ENCODE measurements around the gene CGA.

Gene CGA

GRCh38 chr6:87045521-87046075 is 49.3 kb downstream of the CGA start:
- no peak for TF ChIP-seq FOXP2 (optimal IDR thresholded peaks at IDR 0.05; ENCODE audit: borderline replicate concordance, extremely low read depth, extremely low read length, insufficient read depth)
- no peak for TF ChIP-seq SIN3A (IDR thresholded peaks at IDR 0.05; ENCODE audit: borderline replicate concordance, insufficient read depth, low read length)
- TF ChIP-seq REST (IDR thresholded peaks at IDR 0.05; ENCODE audit: insufficient read depth in 1 of 2, low read depth in 2 of 2, low read length in 2 of 2) = no peak
- no peak for TF ChIP-seq TAF1 (IDR thresholded peaks at IDR 0.05; ENCODE audit: borderline replicate concordance, insufficient read depth, low read length)
- TF ChIP-seq POLR2AphosphoS5 (IDR thresholded peaks at IDR 0.05; ENCODE audit: low read depth, low read length) = no peak

GRCh38 chr6:87040729-87041128 is 54.2 kb downstream of the CGA start:
- no peak for TF ChIP-seq POLR2AphosphoS5 (IDR thresholded peaks at IDR 0.05; ENCODE audit: low read depth, low read length)
- no peak for TF ChIP-seq SIN3A (IDR thresholded peaks at IDR 0.05; ENCODE audit: borderline replicate concordance, insufficient read depth, low read length)
- no peak for TF ChIP-seq FOXP2 (optimal IDR thresholded peaks at IDR 0.05; ENCODE audit: borderline replicate concordance, extremely low read depth, extremely low read length, insufficient read depth)
